ENCODE measurements around the gene NDUFAF2.
"Not testable (repeated sequence)": the region's sequence is repeated elsewhere in the genome, so short reads cannot be mapped to it uniquely, and the experiment has no call there.

Gene NDUFAF2

DNA sequence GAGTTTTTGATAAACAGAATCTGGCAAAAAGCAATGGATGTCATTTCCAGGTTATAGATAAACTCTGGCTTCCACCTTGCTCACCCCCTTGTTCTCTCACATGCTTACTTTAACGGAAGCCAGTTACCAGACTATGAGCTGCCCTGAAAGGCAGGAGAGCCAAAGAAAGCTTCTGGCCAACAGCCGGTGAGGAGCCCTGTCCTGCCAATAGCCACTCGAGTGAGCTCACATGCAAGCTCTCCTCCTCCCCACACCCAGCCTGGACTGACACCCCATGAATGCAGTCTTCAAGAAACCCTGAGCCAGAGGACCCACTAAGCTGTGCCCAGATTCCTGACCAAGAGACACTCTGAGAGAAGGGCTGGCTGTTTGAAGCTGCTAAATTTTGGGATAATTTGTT lies 231.6 kb downstream of the NDUFAF2 start:
- no peak for DNase-seq

DNA sequence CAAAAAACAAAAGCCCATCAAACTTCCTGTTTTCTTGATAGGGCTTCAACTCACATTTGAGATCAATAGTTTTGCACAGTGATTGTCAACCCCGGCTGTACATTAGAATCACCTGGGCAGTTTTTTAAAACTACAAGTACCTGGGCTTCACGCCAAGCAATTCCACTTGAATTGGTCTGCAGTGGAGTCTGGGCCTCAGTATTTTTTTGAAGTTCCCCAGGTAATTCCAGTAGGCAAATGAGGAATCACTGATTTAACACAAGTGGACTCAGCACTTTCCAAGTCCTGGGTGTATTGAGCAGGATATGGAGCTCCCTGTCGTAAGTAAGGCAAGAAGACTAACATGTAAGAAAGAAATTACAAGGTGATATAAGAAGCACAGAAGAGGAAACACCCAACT lies 232.1 kb downstream of the NDUFAF2 start:
- DNase-seq = no peak

DNA sequence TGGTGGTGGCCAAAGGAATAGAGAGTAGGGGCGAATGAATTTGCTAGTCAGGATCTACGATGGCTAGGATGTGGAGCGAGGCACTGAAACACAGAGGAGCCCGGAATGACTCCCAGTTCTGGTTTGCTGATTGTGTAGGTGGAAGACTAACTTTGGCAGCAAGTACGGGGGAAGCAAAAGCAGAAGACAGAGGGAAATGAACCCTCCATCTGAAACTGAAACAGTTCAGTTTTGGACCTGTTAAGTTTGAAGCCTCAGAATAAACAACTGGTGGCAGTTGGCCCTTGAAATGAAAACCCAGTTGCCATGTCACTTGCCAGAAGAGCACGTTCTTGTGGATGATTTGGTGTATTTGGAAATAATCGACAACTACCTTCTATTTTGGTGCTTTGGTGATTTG lies 232.7 kb downstream of the NDUFAF2 start:
- DNase-seq = no peak

DNA sequence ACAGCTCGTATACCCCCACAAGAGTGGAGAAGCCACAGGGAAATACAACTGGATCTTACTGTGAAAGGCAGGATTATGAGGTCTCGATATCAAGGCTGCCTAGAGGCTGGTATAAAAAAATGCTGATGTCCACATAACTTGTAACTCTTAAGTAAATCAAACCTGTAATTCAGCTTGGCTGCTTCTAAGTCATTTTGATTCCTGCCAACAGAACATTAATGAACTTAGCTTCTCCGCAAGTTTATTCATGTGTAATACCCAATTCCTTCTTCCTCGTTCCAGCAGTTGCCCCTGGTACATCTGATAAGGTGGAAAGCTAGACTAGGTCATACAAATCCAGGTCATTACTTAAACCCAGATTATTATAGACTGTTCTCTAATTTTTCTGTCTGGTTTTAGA lies 233.7 kb downstream of the NDUFAF2 start:
- no peak for DNase-seq

DNA sequence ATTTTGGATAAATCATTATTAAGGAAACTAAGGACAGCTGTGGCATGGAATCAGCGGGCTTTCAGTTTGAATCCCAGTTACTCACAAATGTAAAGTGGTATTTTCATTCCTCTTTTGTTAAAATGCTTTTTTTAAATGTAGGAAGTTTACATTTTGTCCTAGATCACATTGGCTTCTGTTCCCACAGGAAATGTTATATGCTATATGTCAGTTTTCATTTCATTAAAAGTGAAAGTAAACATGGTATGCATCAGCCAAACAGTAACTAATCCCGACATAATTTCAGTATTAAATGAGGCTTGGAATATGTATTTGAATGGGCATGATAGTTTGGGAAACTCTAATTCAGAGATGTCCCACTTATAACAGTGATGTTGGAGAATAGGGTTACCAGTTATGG lies 235.9 kb downstream of the NDUFAF2 start:
- DNase-seq = no peak

DNA sequence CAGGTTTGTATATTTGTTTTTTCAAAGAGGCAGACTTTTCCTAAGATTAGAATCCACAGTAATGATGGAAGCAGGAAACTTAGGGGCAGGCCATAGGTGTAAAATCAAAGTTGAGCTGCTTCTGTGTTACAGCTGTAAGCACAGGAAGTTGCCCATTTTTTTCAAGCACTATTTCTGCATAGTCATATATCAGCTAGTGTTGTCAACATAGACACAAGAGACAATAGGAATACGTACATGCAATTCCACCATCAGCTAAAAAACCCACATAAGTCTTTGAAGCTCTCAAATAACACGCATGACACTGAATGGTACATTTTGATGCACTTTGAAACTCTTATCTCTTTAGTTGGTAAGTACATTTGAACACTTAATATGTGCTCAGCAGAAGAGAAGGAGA lies 237.4 kb downstream of the NDUFAF2 start:
- no peak for DNase-seq

DNA sequence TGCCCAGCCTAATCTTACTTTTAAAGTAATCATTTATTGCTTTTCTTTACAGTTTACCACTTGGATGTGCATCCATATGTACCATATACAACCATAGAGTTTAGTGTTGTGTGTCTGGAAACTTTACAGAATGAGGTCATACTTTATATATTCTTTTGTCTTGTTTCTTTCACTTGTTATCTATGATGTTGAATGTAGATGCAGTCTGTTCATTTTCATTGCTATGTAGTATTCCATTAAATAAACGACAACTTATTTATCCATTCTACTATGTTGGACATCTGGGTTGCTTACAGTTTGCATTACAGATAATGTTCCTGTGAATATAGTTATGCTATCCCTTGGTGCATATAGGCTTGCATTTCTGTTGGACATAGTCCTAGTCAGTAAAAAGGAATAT lies 238.5 kb downstream of the NDUFAF2 start:
- DNase-seq = no peak

DNA sequence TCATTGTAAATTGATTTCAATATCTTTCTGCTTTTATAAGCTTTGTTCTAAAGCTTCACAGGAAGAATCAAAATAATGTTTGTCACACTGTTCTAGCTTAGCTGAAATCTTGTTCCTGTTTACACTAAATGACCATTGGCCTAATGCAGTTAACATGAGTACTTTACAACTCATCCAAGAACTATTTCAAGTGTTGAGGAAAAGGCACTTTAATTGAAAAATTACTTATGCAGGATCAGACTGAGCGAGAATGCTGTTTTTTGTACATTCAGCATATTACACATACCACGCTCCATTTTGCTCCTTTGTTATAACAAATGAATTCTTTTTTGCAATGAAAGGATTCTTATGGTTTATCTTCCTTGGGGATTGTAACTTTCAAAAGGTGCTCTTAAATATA lies 239.7 kb downstream of the NDUFAF2 start:
- DNase-seq = no peak

DNA sequence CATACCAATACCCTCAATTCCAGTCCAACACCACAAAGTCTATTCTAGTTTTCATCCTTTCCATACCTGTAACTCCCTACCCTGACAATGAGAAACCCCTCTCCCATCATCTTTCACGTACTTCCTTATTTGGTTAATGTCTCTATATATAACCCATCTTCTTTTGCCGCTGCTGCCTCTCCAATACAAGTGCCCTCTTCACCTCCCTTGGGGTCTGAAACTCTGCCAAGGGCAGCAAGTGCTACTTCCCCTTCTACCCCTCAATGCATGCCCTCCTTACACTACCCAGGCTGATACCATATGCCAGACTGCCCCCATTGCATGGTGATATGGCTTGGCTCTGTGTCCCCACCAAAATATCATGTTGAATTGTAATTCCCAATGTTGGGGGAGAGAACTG lies 241.6 kb downstream of the NDUFAF2 start:
- no peak for DNase-seq

DNA sequence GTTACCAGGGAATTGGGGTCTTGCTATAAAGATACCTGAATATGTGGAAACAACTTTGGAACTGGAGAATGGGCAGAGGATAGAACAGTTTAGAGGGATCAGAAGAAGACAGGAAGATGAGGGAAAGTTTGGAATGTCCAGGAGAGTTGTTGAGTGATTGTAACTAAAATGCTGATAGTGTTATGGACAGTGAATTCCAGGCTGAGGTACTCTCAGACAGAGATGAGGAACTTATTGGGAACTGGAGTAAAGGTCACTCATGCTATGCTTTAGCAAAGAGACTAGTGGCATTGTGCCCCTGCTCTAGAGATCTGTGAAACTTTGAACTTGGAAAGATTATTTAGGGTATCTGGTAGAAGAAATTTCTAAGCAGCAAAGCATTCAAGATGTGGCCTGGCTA lies 242.3 kb downstream of the NDUFAF2 start:
- not testable (repeated sequence) for DNase-seq

DNA sequence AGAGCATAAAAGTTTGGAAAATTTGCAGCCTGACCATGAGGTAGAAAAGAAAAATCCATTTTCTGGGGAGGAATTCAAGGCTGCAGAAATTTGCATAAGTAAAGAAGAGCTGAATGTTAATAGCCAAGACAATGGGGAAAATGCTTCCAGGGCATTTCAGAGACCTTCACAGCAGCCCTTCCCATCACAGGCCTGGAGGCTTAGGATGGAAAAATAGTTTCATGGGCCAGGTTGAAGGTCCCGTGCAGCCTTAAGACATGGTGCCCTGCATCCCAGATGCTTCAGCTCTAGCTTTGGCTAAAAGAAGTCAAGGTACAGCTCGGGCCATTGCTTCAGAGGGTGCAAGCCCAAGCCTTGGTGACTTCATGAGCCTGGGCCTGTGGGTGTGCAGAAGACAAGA lies 242.8 kb downstream of the NDUFAF2 start:
- not testable (repeated sequence) for DNase-seq

DNA sequence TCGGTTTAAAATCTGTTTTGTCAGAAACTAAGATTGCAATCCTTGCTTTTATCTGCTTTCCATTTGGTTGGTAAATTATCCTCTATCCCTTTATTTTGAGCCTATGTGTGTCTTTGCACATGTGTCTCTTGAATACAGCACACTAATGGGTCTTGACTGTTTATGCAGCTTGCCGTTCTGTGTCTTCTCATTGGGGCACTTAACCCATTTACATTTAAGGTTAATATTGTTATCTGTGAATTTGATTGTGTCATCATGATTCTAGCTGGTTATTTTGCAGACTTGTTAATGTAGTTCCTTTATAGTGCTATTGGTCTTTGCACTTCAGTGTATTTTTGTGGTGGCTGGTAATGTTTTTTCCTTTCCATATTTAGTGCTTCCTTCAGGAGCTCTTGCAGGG lies 253.6 kb downstream of the NDUFAF2 start:
- no peak for DNase-seq

DNA sequence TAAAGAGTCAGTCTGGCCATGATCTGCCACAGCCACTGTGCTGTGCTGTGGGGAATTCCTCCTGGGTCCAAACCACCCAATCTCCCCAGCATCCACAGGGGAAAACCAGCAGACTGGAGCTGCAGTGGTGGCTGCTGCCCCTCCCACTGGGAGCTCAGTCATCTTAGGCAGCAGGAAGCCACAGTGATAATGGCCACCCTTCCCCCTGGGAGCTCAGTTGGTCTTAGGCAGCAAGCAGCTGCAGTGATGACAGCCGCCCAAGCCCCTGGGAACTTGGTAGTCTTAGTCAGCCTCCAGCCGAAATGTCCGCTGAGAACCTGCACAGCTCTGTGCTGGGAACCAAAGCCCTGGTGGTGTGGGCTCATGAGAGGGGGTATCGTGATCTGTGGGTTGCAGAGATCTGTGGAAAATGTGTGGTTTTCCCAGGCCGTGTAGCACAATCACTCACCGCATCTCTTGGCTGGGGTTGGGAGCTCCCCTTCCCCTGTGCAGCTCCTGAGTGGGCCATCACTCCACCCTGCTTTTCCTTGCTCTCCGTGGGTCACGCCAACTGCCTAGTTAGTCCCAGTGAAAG lies 255.7 kb downstream of the NDUFAF2 start:
- no peak for DNase-seq

DNA sequence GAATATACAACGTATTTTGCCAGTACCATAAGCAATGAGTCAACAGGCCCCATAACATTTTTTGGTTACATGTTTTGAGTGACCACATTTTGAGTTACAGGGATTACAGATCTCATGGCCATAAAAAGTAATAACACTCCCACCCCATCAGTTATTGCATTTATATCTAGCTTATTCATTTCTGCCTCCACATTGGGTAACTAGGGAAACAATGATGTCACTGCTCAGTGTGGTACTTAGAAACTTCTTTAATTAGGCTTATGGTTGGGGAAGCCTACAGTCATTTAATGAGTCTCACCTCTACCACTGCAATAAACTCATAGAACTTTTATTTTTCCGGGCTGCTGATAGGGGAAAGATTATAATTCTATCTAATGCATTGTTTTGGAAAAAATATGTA lies 257.2 kb downstream of the NDUFAF2 start:
- no peak for DNase-seq
